ENCODE measurements around the gene GPX5. TPM values are rescaled to one million over a fixed set of nuclear protein-coding genes. Genes with fewer than 3 reads are reported as not detected.

The GPX5 gene
- not detected for total RNA-seq

GRCh38 chr6:28525496-28526039 lies at the start of gene GPX5:
GPX5 (plus strand) TSS chr6:28525881; CDS start chr6:28526014, 133 bp downstream.
- H3K27me3 ChIP-seq (ENCODE audit: insufficient read depth, low read length): peaks cover 21% of the 10 kb centered on the region
- no peak within 1 kb of the TSS for H3K4me3 ChIP-seq (ENCODE audit: low read length)
- no peaks in the 10 kb centered on the region for H3K4me1 ChIP-seq (ENCODE audit: insufficient read depth, low read length)
- no peaks in the 10 kb centered on the region for H3K9me3 ChIP-seq (ENCODE audit: low read depth, low read length)

- Histone ChIP-seq H3K4me3 (ENCODE audit: low read length) (no peak overlapping the region), H3K27me3 (ENCODE audit: insufficient read depth, low read length) (peaks cover 89% of the 10 kb centered on the region), H3K9me3 (ENCODE audit: low read depth, low read length) (no peaks in the 10 kb centered on the region), H3K4me1 (ENCODE audit: insufficient read depth, low read length) (no peaks in the 10 kb centered on the region)
These were observed 47.2 kb upstream of the GPX5 start for GRCh38 chr6:28478518-28478917.

- Histone ChIP-seq H3K27me3 (ENCODE audit: insufficient read depth, low read length) (peaks cover 78% of the 10 kb centered on the region), H3K4me1 (ENCODE audit: insufficient read depth, low read length) (no peaks in the 10 kb centered on the region), H3K9me3 (ENCODE audit: low read depth, low read length) (no peaks in the 10 kb centered on the region), H3K4me3 (ENCODE audit: low read length) (no peak overlapping the region)
These were observed 45.3 kb upstream of the GPX5 start for GRCh38 chr6:28480253-28480932.

GRCh38 chr6:28485482-28485881 lies 40.2 kb upstream of the GPX5 start:
- Histone ChIP-seq H3K9me3 (ENCODE audit: low read depth, low read length) (no peaks in the 10 kb centered on the region), H3K27me3 (ENCODE audit: insufficient read depth, low read length) (peaks cover 64% of the 10 kb centered on the region), H3K4me3 (ENCODE audit: low read length) (no peak overlapping the region), H3K4me1 (ENCODE audit: insufficient read depth, low read length) (peaks cover 4% of the 10 kb centered on the region)

- peaks cover 4% of the 10 kb centered on the region for H3K4me1 ChIP-seq (ENCODE audit: insufficient read depth, low read length)
- no peak overlapping the region for H3K4me3 ChIP-seq (ENCODE audit: low read length)
- H3K9me3 ChIP-seq (ENCODE audit: low read depth, low read length): no peaks in the 10 kb centered on the region
- peaks cover 62% of the 10 kb centered on the region for H3K27me3 ChIP-seq (ENCODE audit: insufficient read depth, low read length)
These were observed 39.1 kb upstream of the GPX5 start for GRCh38 chr6:28486533-28486932.

GRCh38 chr6:28486988-28487742 lies 38.5 kb upstream of the GPX5 start:
- no peaks in the 10 kb centered on the region for H3K9me3 ChIP-seq (ENCODE audit: low read depth, low read length)
- peaks cover 4% of the 10 kb centered on the region for H3K4me1 ChIP-seq (ENCODE audit: insufficient read depth, low read length)
- H3K27me3 ChIP-seq (ENCODE audit: insufficient read depth, low read length): peaks cover 63% of the 10 kb centered on the region
- no peak overlapping the region for H3K4me3 ChIP-seq (ENCODE audit: low read length)

- H3K9me3 ChIP-seq (ENCODE audit: low read depth, low read length): no peaks in the 10 kb centered on the region
- no peak overlapping the region for H3K4me3 ChIP-seq (ENCODE audit: low read length)
- H3K27me3 ChIP-seq (ENCODE audit: insufficient read depth, low read length): peaks cover 62% of the 10 kb centered on the region
- peaks cover 4% of the 10 kb centered on the region for H3K4me1 ChIP-seq (ENCODE audit: insufficient read depth, low read length)
These were observed 36.7 kb upstream of the GPX5 start for GRCh38 chr6:28488916-28489365.

GRCh38 chr6:28489366-28490204 lies 36.1 kb upstream of the GPX5 start:
- H3K4me3 ChIP-seq (ENCODE audit: low read length): peak overlapping the region; percentile 15
- H3K27me3 ChIP-seq (ENCODE audit: insufficient read depth, low read length): peaks cover 61% of the 10 kb centered on the region

GRCh38 chr6:28490205-28490890 lies 35.3 kb upstream of the GPX5 start:
- H3K4me3 ChIP-seq (ENCODE audit: low read length): peak overlapping the region; percentile 15
- peaks cover 58% of the 10 kb centered on the region for H3K27me3 ChIP-seq (ENCODE audit: insufficient read depth, low read length)
- no peaks in the 10 kb centered on the region for H3K9me3 ChIP-seq (ENCODE audit: low read depth, low read length)
- H3K4me1 ChIP-seq (ENCODE audit: insufficient read depth, low read length): peaks cover 4% of the 10 kb centered on the region

More at GRCh38 chr6:28489366-28490204, 36.1 kb upstream of the GPX5 start:
- Histone ChIP-seq H3K9me3 (ENCODE audit: low read depth, low read length) (no peaks in the 10 kb centered on the region), H3K4me1 (ENCODE audit: insufficient read depth, low read length) (peaks cover 4% of the 10 kb centered on the region)

- peaks cover 4% of the 10 kb centered on the region for H3K4me1 ChIP-seq (ENCODE audit: insufficient read depth, low read length)
- H3K9me3 ChIP-seq (ENCODE audit: low read depth, low read length): no peaks in the 10 kb centered on the region
- H3K4me3 ChIP-seq (ENCODE audit: low read length): no peak overlapping the region
- peaks cover 60% of the 10 kb centered on the region for H3K27me3 ChIP-seq (ENCODE audit: insufficient read depth, low read length)
These were observed 33.7 kb upstream of the GPX5 start for GRCh38 chr6:28491984-28492317.

GRCh38 chr6:28496099-28496779 lies 29.4 kb upstream of the GPX5 start:
- H3K27me3 ChIP-seq (ENCODE audit: insufficient read depth, low read length): peaks cover 30% of the 10 kb centered on the region
- no peaks in the 10 kb centered on the region for H3K9me3 ChIP-seq (ENCODE audit: low read depth, low read length)
- H3K4me1 ChIP-seq (ENCODE audit: insufficient read depth, low read length): no peaks in the 10 kb centered on the region
- no peak overlapping the region for H3K4me3 ChIP-seq (ENCODE audit: low read length)

GRCh38 chr6:28497306-28497705 lies 28.4 kb upstream of the GPX5 start:
- Histone ChIP-seq H3K4me1 (ENCODE audit: insufficient read depth, low read length) (no peaks in the 10 kb centered on the region), H3K9me3 (ENCODE audit: low read depth, low read length) (no peaks in the 10 kb centered on the region), H3K4me3 (ENCODE audit: low read length) (no peak overlapping the region), H3K27me3 (ENCODE audit: insufficient read depth, low read length) (peaks cover 21% of the 10 kb centered on the region)

GRCh38 chr6:28497893-28498292 lies 27.8 kb upstream of the GPX5 start:
- H3K4me1 ChIP-seq (ENCODE audit: insufficient read depth, low read length): no peaks in the 10 kb centered on the region
- no peak overlapping the region for H3K4me3 ChIP-seq (ENCODE audit: low read length)
- peaks cover 17% of the 10 kb centered on the region for H3K27me3 ChIP-seq (ENCODE audit: insufficient read depth, low read length)
- H3K9me3 ChIP-seq (ENCODE audit: low read depth, low read length): no peaks in the 10 kb centered on the region

- Histone ChIP-seq H3K9me3 (ENCODE audit: low read depth, low read length) (no peaks in the 10 kb centered on the region), H3K4me1 (ENCODE audit: insufficient read depth, low read length) (no peaks in the 10 kb centered on the region), H3K4me3 (ENCODE audit: low read length) (no peak overlapping the region), H3K27me3 (ENCODE audit: insufficient read depth, low read length) (peaks cover 13% of the 10 kb centered on the region)
These were observed 24.4 kb upstream of the GPX5 start for GRCh38 chr6:28501259-28501658.
